ENCODE measurements around the gene TMPRSS13.

The TMPRSS13 gene

GRCh38 chr11:117892651-117893050 lies 36.6 kb downstream of the TMPRSS13 start:
- no peak for DNase-seq (ENCODE audit: low read depth, low spot score)

GRCh38 chr11:117891362-117891761 lies 37.8 kb downstream of the TMPRSS13 start:
- DNase-seq (ENCODE audit: low read depth, low spot score), result no peak

- no peak for DNase-seq (ENCODE audit: low read depth, low spot score)
Measured at GRCh38 chr11:117888139-117888566, 41.0 kb downstream of the TMPRSS13 start.

- no peak for DNase-seq (ENCODE audit: low read depth, low spot score)
Measured at GRCh38 chr11:117887431-117888138, 41.6 kb downstream of the TMPRSS13 start.

GRCh38 chr11:117885777-117886176 lies 43.4 kb downstream of the TMPRSS13 start:
- DNase-seq (ENCODE audit: low read depth, low spot score), result no peak

- DNase-seq (ENCODE audit: low read depth, low spot score), result no peak
Measured at GRCh38 chr11:117884994-117885393, 44.2 kb downstream of the TMPRSS13 start.

GRCh38 chr11:117883063-117883462 lies 46.1 kb downstream of the TMPRSS13 start:
- DNase-seq (ENCODE audit: low read depth, low spot score), result no peak

- no peak for DNase-seq (ENCODE audit: low read depth, low spot score)
Measured at GRCh38 chr11:117882311-117882905, 46.8 kb downstream of the TMPRSS13 start.

GRCh38 chr11:117881217-117881616 lies 48.0 kb downstream of the TMPRSS13 start:
- DNase-seq (ENCODE audit: low read depth, low spot score), result no peak

GRCh38 chr11:117879516-117880480 lies 49.4 kb downstream of the TMPRSS13 start:
- DNase-seq (ENCODE audit: low read depth, low spot score), result no peak

- no peak for DNase-seq (ENCODE audit: low read depth, low spot score)
Measured at GRCh38 chr11:117878939-117879475, 50.2 kb downstream of the TMPRSS13 start.

GRCh38 chr11:117878314-117878938 lies 50.8 kb downstream of the TMPRSS13 start:
- DNase-seq (ENCODE audit: low read depth, low spot score), result no peak

GRCh38 chr11:117877120-117877784 lies 52.0 kb downstream of the TMPRSS13 start:
- no peak for DNase-seq (ENCODE audit: low read depth, low spot score)

- DNase-seq (ENCODE audit: low read depth, low spot score), result no peak
Measured at GRCh38 chr11:117876341-117877119, 52.7 kb downstream of the TMPRSS13 start, which contains the start of gene FXYD6. FXYD6 (minus strand) TSS chr11:117876658; CDS start chr11:117842776, 33,882 bp downstream.

- DNase-seq (ENCODE audit: low read depth, low spot score), result no peak
Measured at GRCh38 chr11:117876059-117876340, 53.2 kb downstream of the TMPRSS13 start.

- no peak for DNase-seq (ENCODE audit: low read depth, low spot score)
Measured at GRCh38 chr11:117875382-117876058, 53.7 kb downstream of the TMPRSS13 start.

- DNase-seq (ENCODE audit: low read depth, low spot score), result no peak
Measured at GRCh38 chr11:117874910-117875381, 54.3 kb downstream of the TMPRSS13 start.

GRCh38 chr11:117874253-117874909 lies 54.8 kb downstream of the TMPRSS13 start:
- no peak for DNase-seq (ENCODE audit: low read depth, low spot score)

GRCh38 chr11:117873828-117874125 lies 55.4 kb downstream of the TMPRSS13 start:
- no peak for DNase-seq (ENCODE audit: low read depth, low spot score)
